HL-60/S4 (cell line): ENCODE data around the gene MED1.

ENCODE experiments used
- in situ Hi-C: fragments of 300-500 bp; cut with MboI; formaldehyde crosslinking; loops from 2 replicates; pipeline ENCODE4 v1.14.3; 2022; ENCODE audit warnings: low sequenced_read_pairs

MED1 gene

DNA sequence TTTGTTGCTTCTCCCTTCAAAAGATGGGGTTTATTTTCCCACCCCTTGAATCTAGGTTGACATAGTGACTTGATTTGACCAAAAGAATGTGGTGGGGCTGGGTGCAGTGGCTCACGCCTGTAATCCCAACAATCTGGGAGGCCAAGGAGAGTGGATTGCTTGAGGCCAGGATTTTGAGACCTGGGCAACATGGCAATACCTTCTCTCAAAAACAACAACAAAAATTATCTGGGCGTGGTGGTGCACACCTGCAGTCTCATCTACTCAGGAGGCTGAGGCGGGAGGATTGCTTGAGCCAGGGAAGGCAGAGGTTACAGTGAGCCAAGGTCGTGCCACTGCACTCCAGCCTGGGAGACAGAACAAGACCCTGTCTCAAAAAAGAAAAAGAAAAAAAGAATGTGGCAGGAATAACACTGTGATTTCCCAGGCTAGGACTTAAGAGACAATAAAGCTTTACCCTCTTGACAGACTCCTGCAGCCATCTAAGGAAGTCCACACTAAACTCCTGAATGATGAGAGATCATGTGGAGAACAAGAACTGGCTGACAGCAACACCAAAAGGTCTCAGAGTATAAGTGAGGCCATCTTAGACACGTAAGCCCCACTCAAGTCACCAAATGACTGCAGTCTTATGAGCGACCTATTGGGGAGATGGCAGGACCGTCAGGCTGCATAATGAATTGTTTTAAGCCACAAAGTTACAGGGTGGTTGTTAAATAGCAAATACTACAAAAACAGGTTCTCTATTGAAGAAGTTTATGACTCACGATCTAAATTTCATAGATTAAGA, 86.6 kb downstream of the MED1 start:
- in situ Hi-C loops: no loop called here

DNA sequence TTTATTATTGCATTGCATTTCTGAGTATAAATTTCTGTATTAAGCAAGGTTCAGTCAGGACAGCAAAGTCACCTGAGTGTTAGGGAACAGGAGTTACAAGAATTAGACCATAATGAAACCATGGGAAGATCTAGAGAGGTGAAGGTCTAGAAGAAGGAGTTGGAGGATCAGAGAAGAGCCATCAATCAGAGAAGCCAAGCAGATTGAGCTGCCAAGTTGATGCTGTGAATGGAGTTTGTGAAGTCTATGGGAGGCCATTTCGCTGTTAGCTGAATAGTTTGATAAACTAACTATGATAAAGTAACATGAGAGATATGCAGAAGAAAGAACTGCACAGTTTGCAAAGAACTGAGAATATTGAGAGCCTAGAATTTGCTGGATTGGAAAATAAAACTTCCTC, 90.0 kb downstream of the MED1 start:
- in situ Hi-C loops: no loop called here

GRCh38 chr17:39360537-39360936, 90.5 kb downstream of the MED1 start:
- in situ Hi-C loops: no loop called here

DNA sequence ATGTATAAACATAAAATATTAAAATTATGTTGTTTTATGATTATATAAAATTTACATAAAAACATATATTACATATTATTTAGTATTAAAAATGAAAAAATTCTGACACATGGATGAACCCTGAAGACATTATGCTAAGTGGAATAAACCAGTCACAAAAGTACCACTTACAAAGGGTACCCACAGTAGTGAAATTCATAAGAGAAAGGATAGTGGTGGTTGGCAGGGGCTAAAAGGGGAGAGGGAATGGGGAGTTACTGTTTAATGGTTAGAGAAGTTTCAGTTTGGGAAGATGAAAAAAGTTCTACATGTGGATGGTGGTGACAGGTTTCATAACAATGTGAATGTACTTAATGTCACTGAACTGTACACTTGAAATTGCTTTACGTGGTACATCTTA, 91.1 kb downstream of the MED1 start:
- in situ Hi-C loops: no loop called here

DNA sequence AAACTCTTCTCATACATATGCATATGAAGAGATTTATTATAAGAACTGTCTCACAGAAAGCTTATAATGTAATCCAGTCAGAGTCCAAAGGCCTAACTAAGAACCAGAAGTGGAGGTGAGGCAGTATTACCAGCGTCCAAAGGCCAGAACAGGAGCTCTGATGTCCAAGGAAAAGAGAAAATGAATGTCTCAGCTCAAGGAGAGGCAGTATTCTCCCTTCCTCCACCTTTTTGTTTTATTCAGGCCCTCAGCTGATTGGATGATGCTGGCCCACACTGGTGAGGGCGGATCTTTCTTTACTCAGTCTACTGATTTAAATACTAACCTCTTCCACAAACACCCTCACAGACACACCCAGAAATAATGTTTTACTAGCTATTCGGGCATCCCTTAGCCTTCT, 93.1 kb downstream of the MED1 start:
- in situ Hi-C loops: no loop called here

DNA sequence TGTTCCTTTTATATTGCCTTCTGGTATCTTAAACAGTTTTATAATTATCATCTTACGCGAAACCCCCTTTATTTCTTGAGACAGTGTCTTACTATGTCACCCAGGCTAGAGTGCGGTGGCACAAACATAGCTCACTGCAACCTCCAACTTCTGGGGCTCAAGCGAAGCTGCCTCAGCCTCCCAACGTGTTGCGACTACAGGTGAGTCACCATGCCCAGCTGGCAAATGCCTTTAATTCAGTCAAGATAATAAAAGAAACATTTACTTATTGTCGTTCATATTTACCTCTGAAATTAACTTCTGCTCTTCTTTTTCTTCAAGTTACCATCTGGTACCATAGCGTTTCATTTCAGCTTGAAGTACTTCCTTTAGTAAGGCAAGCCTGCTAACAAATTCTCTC, 93.6 kb downstream of the MED1 start:
- in situ Hi-C loops: no loop called here
